Gastrocnemius medialis (tissue), 4 donors: ENCODE data around the gene AMBP.

Source experiments
- POLR2A ChIP-seq, 2 donors: fragments of 450-650 bp; IDR thresholded peaks; one replicate each; pipeline ENCODE4 v1.6.1; 2017; ENCODE audit warnings: antibody characterized with exemption in 2 of 2, mild to moderate bottlenecking in 2 of 2, moderate library complexity in 2 of 2
- TF ChIP-seq, protein P1 (sequence below), 5 experiments: fragments of 450-650 bp in 3 of 5; fragments of 200-600 bp in 2 of 5; sonication (generic) in 2 of 5; IDR thresholded peaks in 4 of 5; conservative IDR thresholded peaks in 1 of 5; 1 replicate in 4 of 5; 2 replicates in 1 of 5; pipeline ENCODE4 v1.5.1; 2016 to 2019; ENCODE audit warnings: antibody characterized with exemption in 5 of 5, mild to moderate bottlenecking in 3 of 5, moderate library complexity in 3 of 5

DNA sequence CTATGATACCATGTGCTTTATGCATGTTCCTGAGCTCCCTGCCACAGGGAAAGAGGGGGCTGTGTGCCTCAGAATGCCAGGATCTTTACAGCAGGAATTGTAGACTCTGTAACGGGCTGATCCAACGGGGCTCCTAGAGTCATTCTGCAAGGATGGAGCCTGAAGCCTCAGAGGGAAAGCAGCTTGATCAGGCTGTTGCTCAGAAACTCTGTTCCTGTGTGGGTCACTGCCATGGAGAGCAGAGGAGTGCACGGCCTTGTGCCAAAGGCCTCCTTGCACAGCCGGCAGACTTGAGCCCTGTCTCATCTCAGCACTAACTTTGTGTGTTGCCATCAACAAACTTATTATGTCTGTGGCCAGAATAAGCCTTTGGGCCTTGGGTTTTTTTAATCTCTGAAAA, 51.8 kb downstream of the AMBP start:
- TF ChIP-seq, protein P1, sequence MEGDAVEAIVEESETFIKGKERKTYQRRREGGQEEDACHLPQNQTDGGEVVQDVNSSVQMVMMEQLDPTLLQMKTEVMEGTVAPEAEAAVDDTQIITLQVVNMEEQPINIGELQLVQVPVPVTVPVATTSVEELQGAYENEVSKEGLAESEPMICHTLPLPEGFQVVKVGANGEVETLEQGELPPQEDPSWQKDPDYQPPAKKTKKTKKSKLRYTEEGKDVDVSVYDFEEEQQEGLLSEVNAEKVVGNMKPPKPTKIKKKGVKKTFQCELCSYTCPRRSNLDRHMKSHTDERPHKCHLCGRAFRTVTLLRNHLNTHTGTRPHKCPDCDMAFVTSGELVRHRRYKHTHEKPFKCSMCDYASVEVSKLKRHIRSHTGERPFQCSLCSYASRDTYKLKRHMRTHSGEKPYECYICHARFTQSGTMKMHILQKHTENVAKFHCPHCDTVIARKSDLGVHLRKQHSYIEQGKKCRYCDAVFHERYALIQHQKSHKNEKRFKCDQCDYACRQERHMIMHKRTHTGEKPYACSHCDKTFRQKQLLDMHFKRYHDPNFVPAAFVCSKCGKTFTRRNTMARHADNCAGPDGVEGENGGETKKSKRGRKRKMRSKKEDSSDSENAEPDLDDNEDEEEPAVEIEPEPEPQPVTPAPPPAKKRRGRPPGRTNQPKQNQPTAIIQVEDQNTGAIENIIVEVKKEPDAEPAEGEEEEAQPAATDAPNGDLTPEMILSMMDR (IDR thresholded peaks at IDR 0.05 in 4 of 5, conservative IDR thresholded peaks at IDR 0.05 in 1 of 5), result no peak
- TF ChIP-seq POLR2A (IDR thresholded peaks at IDR 0.05), result no peak
